NB4 (cell line): ENCODE data around the gene FN1.

Experiments
- DNase-seq: peaks from one replicate; pipeline ENCODE4 v3.0.0; 2010; ENCODE audit warnings: low read depth
- H3K4me3 ChIP-seq: one replicate; pipeline ENCODE4 v1.5.1; 2011; ENCODE audit warnings: mild to moderate bottlenecking, low read depth, low read length, moderate library complexity
- MAX ChIP-seq: IDR thresholded peaks from 2 replicates; pipeline ENCODE4 v1.6.1; 2011; ENCODE audit warnings: low read depth, low read length
- MYC ChIP-seq: IDR thresholded peaks from 2 replicates; pipeline ENCODE4 v1.6.1; 2011; ENCODE audit warnings: low read depth, low read length
- POLR2A ChIP-seq: IDR thresholded peaks from 2 replicates; pipeline ENCODE4 v1.6.1; 2011; ENCODE audit warnings: mild to moderate bottlenecking; ENCODE audit not compliant: insufficient read length; ENCODE audit errors: extremely low read depth
- TF ChIP-seq, protein P1 (sequence below): IDR thresholded peaks from one replicate; pipeline ENCODE4 v1.5.1; 2012; ENCODE audit warnings: low read depth, low read length

The FN1 gene

GRCh38 chr2:215432759-215433594 is 2.9 kb downstream of the FN1 start:
- H3K4me3 ChIP-seq = no peak overlapping the region
- no peak for DNase-seq
- TF ChIP-seq MYC (no peak), MAX (no peak), POLR2A (no peak)
- TF ChIP-seq, protein P1, sequence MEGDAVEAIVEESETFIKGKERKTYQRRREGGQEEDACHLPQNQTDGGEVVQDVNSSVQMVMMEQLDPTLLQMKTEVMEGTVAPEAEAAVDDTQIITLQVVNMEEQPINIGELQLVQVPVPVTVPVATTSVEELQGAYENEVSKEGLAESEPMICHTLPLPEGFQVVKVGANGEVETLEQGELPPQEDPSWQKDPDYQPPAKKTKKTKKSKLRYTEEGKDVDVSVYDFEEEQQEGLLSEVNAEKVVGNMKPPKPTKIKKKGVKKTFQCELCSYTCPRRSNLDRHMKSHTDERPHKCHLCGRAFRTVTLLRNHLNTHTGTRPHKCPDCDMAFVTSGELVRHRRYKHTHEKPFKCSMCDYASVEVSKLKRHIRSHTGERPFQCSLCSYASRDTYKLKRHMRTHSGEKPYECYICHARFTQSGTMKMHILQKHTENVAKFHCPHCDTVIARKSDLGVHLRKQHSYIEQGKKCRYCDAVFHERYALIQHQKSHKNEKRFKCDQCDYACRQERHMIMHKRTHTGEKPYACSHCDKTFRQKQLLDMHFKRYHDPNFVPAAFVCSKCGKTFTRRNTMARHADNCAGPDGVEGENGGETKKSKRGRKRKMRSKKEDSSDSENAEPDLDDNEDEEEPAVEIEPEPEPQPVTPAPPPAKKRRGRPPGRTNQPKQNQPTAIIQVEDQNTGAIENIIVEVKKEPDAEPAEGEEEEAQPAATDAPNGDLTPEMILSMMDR = no peak

DNA sequence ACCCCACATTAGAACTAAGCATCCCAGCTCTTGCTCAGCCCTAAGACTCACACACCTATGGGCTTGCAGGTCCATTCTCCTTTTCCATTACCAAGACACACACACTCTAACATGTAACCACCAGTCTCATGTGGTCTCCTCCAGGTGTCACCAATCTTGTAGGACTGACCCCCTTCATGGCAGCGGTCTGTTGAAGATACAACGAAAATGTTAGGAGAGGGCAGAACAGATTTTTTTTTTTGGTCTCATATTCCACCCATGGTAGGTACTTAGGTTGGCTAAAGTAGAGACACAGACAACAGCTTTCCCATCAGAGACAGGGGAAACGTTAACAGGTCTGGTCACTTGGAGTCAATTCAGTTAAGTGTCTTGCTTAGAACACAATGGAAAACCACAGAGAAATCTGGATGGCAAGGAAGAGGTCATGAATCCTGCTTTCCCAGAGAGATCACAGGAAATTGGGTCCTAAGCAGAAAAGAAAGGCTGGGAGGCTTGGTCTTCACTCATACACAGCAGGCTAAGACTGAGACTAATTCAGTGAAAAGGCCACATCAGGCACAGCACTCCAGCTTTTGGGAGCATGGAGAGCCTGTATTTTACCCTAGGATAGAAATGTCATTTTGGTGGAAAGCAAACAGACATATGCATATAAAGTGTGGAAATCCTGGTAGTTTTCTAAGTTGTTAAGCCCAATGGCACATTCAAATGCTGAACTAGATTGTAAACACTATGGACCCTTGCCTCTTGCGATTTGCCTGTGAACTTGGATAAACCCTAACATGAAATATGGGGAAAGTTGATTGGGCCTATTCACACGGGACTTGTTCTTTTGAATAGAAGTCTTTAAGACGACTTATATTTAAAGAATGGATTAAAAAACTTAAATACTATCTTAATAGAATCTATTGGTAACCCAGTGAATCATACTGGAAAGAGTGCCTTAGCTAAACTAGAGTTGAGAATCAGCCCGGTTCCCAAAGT is 3.8 kb downstream of the FN1 start:
- no peak overlapping the region for H3K4me3 ChIP-seq
- no peak for DNase-seq
- TF ChIP-seq MYC = no peak
- TF ChIP-seq MAX = no peak
- TF ChIP-seq, protein P1 = no peak
- no peak for TF ChIP-seq POLR2A

DNA sequence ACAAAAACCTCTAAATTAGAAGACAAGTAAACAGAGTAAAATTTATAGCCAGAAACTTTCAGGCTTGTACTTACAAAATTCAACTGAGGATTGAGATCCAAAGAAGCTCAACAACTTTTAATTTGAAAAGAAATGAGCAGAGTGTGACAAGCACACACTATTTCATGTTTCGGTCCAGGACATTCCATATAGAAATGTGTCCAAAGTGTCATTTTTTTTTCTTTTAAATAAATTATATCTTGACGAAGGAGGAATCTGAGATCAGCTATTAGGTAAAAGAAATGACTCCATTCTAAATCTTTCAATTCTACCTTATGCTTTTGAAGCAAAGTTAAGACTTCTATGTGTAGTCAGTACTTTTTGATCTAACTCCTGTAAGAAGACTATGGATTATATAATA is 4.6 kb downstream of the FN1 start:
- H3K4me3 ChIP-seq = no peak overlapping the region
- TF ChIP-seq MYC (no peak), POLR2A (no peak), MAX (no peak)
- TF ChIP-seq, protein P1 = no peak
- DNase-seq = no peak

DNA sequence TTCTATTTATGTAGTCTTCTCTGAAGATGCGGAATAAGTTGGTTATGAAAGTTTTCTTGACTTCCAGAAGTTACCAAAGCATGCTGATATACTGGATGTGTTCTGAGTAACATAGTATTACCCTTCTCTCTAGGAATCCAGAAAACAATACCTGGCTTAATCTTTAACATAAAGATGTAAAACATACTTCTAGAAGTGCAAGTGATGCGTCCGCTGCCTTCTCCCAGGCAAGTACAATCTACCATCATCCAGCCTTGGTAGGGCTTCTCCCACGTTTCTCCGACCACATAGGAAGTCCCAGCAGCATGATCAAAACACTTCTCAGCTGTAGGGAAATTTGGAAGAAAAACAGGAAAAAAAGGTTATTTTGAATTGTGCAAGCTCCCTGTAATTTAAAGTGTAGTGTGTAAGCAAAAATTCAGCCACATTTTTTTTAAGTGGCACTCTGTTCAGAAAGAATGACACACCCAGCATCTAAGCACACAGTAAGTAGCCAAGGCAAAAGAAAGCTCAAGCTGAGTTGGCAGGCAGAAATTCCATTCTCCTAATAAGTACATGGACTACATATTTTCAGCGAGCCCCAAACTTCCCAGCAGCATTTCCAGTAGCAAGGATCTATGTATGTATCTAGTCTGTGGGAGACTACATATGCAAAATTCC is 5.2 kb downstream of the FN1 start:
- no peak for TF ChIP-seq POLR2A
- no peak for TF ChIP-seq MYC
- TF ChIP-seq, protein P1 = no peak
- no peak for TF ChIP-seq MAX
- H3K4me3 ChIP-seq = no peak overlapping the region
- DNase-seq = no peak

DNA sequence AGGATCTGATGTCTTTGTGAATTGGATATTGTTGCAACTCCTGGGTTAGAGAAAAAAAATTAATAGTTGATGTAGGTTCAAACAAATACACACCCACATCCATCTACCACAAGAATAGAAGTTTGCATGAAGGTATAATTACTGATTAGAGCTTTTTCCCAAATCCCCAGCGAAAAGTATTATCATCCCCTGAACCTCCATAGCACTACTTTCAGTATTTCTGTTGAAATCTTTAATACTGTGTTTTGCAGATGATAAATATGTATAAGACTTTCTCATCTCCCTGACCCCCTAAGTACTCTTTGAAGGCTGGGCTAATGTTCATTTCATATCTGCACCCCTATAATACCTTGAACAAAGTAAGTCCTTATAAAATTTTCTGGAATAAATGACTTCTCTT is 6.4 kb downstream of the FN1 start:
- DNase-seq = no peak
- TF ChIP-seq POLR2A (no peak), MYC (no peak), MAX (no peak)
- TF ChIP-seq, protein P1 = no peak
- H3K4me3 ChIP-seq = no peak overlapping the region
